Measurements from ENCODE around the gene CASKIN1.

- TF ChIP-seq POLR2A (IDR thresholded peaks at IDR 0.05; ENCODE audit: low read length): no peak
- TF ChIP-seq GATA1 (IDR thresholded peaks at IDR 0.05; ENCODE audit: low read depth, low read length): no peak
Observed at GRCh38 chr16:2196162-2196980, at the start of gene CASKIN1.
